OCI-LY7 (cell line): ENCODE results near the gene LATS2. TPM values are rescaled to one million over a fixed set of nuclear protein-coding genes. Genes with fewer than 3 reads are reported as not detected.

Experiments
- BruUV-seq: library from RNA; stranded (reverse); fragments of 400-500 nt; replicated peaks from 2 replicates; lab custom pipeline; 2021; lab: Mats Ljungman, UMichigan
- CTCF ChIA-PET: fragments of 300-600 bp; sonication (Branson Sonifier 250); formaldehyde crosslinking; loops from one replicate; lab custom pipeline; 2022; ENCODE audit warnings: antibody characterized with exemption; ENCODE audit not compliant: unreplicated experiment; lab: Charles Lee
- POLR2A ChIA-PET: fragments of 300-600 bp; sonication (Branson Sonifier 250); formaldehyde crosslinking; loops from one replicate; lab custom pipeline; 2022; ENCODE audit warnings: antibody characterized with exemption; lab: Charles Lee
- DNase-seq: peaks from one replicate; pipeline ENCODE4 v3.0.0-alpha.2; 2015; ENCODE audit warnings: low spot score
- H2AFZ ChIP-seq: fragments of 200-600 bp; sonication (generic), shearing (Covaris generic); 2 replicates; pipeline ENCODE4 v1.6.1; 2014; ENCODE audit warnings: mild to moderate bottlenecking, antibody characterized with exemption, low read length, moderate library complexity
- H3K27ac ChIP-seq: fragments of 200-600 bp; sonication (generic); 2 replicates; pipeline ENCODE4 v1.5.1; 2014; ENCODE audit warnings: mixed run types, low read depth, mild to moderate bottlenecking, moderate library complexity, low read length, inconsistent platforms; ENCODE audit not compliant: poor library complexity, severe bottlenecking
- H3K36me3 ChIP-seq: fragments of 200-600 bp; sonication (generic); 2 replicates; pipeline ENCODE4 v1.6.1; 2014; ENCODE audit warnings: mild to moderate bottlenecking, antibody characterized with exemption, low read length, moderate library complexity, mixed read lengths; ENCODE audit not compliant: insufficient read depth
- H3K4me1 ChIP-seq: fragments of 200-600 bp; sonication (generic); 2 replicates; pipeline ENCODE4 v1.5.1; 2014; ENCODE audit warnings: mild to moderate bottlenecking, low read length; ENCODE audit not compliant: insufficient read depth, poor library complexity, severe bottlenecking
- H3K4me2 ChIP-seq: fragments of 200-600 bp; sonication (generic); 2 replicates; pipeline ENCODE4 v1.6.1; 2014; ENCODE audit warnings: mild to moderate bottlenecking, low read length
- H3K4me3 ChIP-seq: fragments of 200-600 bp; sonication (generic); 2 replicates; pipeline ENCODE4 v1.5.1; 2014; ENCODE audit warnings: mild to moderate bottlenecking, low read depth, low read length; ENCODE audit not compliant: poor library complexity, severe bottlenecking
- H3K79me2 ChIP-seq: fragments of 200-600 bp; sonication (generic); 2 replicates; pipeline ENCODE4 v1.6.1; 2016; ENCODE audit warnings: low read depth, mild to moderate bottlenecking, low read length, moderate library complexity, mixed read lengths; ENCODE audit not compliant: insufficient read depth
- H3K9me2 ChIP-seq: fragments of 200-600 bp; sonication (generic); 2 replicates; pipeline ENCODE4 v1.6.1; 2016; ENCODE audit warnings: mild to moderate bottlenecking, low read length, mixed read lengths; ENCODE audit not compliant: insufficient read depth
- H3K9me3 ChIP-seq: fragments of 200-600 bp; sonication (generic); 2 replicates; pipeline ENCODE4 v1.6.1; 2014; ENCODE audit warnings: mild to moderate bottlenecking, mixed run types, low read length, mixed read lengths
- H4K20me1 ChIP-seq: fragments of 200-600 bp; sonication (generic); 2 replicates; pipeline ENCODE4 v1.6.1; 2014; ENCODE audit warnings: mild to moderate bottlenecking, antibody characterized with exemption, low read length, moderate library complexity, mixed read lengths; ENCODE audit not compliant: insufficient read depth
- CTCF ChIP-seq: fragments of 200-600 bp; sonication (generic); conservative IDR thresholded peaks from 2 replicates; pipeline ENCODE4 v1.5.1; 2014; ENCODE audit warnings: mild to moderate bottlenecking, antibody characterized with exemption, low read length, moderate library complexity, mixed read lengths
- EZH2phosphoT487 ChIP-seq: fragments of 200-600 bp; sonication (generic); IDR thresholded peaks from 2 replicates; pipeline ENCODE4 v1.6.1; 2018; ENCODE audit warnings: low read depth, borderline replicate concordance, mild to moderate bottlenecking, mixed run types, antibody characterized with exemption, low read length, moderate library complexity, mixed read lengths
- intact Hi-C: fragments of 100-400 bp; cut with micrococcal nuclease; formaldehyde crosslinking; loops from one replicate; pipeline ENCODE4 v1.10.0; 2022; ENCODE audit not compliant: unreplicated experiment
- total RNA-seq, 2 experiments: library from RNA; depleted of rRNA in 1 of 2; stranded (reverse); fragments of >200 nt in 1 of 2; shearing (Covaris generic) in 1 of 2; gene quantifications; 2 replicates each; pipeline ENCODE4 v1.2.3, GENCODE V29; 2014 to 2022

LATS2 gene
- total RNA-seq, 2 experiments from 2014 or later: 0.19 to 1.3 TPM

- CTCF ChIA-PET: no interaction called here
- no peak for TF ChIP-seq EZH2phosphoT487
- TF ChIP-seq CTCF: no peak
- Histone ChIP-seq H3K4me3 (no peak overlapping the region), H3K27ac (no peak overlapping the region), H3K36me3 (no peaks in the 10 kb centered on the region), H3K9me2 (no peaks in the 10 kb centered on the region), H3K9me3 (no peaks in the 10 kb centered on the region), H3K79me2 (no peaks in the 10 kb centered on the region), H4K20me1 (no peaks in the 10 kb centered on the region), H2AFZ (peak overlapping the region; percentile 34; the same call in 1 of the 2 replicates), H3K4me1 (peaks cover 23% of the 10 kb centered on the region), H3K4me2 (peak overlapping the region; percentile 27)
- DNase-seq: peak; percentile 8
- intact Hi-C loops: no loop called here
- POLR2A ChIA-PET: interaction anchor here (0.8 kb wide), 1 partner anchor 20 kb away, joined by 3 read pairs; no protein-coding TSS in a partner anchor
- BruUV-seq: no TSS peak
These were observed 22.1 kb downstream of the LATS2 start for GRCh38 chr13:21039097-21039800.

GRCh38 chr13:21037656-21038055 lies 23.7 kb downstream of the LATS2 start:
- CTCF ChIA-PET: no interaction called here

More at GRCh38 chr13:21037656-21038055, 23.7 kb downstream of the LATS2 start:
- POLR2A ChIA-PET: no interaction called here
- H3K79me2 ChIP-seq: no peaks in the 10 kb centered on the region
- no peaks in the 10 kb centered on the region for H3K9me2 ChIP-seq
- H3K9me3 ChIP-seq: no peaks in the 10 kb centered on the region
- BruUV-seq: no TSS peak
- no peak overlapping the region for H3K27ac ChIP-seq
- intact Hi-C loops: no loop called here
- no peak overlapping the region for H2AFZ ChIP-seq
- peaks cover 17% of the 10 kb centered on the region for H3K4me1 ChIP-seq
- DNase-seq: no peak
- no peaks in the 10 kb centered on the region for H4K20me1 ChIP-seq
- no peaks in the 10 kb centered on the region for H3K36me3 ChIP-seq
- TF ChIP-seq CTCF (no peak), EZH2phosphoT487 (no peak)
- H3K4me3 ChIP-seq: no peak overlapping the region
- no peak overlapping the region for H3K4me2 ChIP-seq
